HG03064 (cell line): ENCODE measurements around the gene ANXA10.
"Not testable (repeated sequence)": the region's sequence is repeated elsewhere in the genome, so short reads cannot be mapped to it uniquely, and the experiment has no call there.

Experiments
- ATAC-seq: cut with Tn5 transposase; IDR thresholded peaks from one replicate; pipeline ENCODE4 v1.9.1; 2021; ENCODE audit warnings: low read depth; ENCODE audit not compliant: unreplicated experiment

The ANXA10 gene

DNA sequence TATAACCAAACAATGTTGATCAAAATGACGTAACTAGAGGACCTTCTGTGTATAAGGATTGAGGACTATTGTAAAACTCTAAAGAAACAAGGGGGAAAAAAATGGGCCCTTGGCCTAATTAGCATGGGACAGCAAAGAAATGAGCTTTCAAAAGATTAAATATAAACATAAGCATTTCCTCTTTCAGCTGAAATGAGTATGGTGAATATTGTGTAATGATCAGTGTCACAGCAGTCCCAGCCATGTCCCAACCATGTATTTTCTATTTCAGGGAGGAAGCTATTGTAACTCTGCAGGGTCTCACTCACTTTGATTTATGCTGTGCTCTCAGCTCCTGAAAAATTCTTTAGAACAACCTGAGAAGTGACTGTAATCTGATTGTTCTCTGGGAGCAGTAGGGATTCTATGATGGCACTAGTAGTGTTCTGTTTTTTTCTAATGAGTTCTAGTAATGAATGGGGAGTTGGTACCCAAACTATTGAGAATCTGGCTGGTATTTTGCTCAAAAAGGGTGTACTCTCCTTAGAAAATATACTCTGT lies 25.8 kb downstream of the ANXA10 start:
- no peak for ATAC-seq

DNA sequence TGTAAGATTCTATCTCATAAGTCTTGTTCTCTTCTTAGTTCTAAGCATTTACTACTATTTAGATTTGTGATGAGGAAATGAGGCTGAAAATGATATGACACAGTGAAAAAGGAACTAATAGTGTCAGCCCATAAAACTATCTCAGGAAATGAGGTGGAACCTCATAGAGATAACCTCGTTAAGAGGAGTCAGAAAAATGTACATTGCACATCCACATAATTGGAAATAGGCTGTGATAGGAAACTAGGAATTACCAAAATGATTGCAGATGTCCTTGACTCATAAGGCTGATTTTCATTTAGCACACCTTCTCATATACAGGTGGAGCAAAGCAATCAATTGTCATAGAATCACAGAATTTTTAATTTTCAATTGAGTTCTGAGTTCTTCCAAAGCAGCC lies 26.8 kb downstream of the ANXA10 start:
- no peak for ATAC-seq

DNA sequence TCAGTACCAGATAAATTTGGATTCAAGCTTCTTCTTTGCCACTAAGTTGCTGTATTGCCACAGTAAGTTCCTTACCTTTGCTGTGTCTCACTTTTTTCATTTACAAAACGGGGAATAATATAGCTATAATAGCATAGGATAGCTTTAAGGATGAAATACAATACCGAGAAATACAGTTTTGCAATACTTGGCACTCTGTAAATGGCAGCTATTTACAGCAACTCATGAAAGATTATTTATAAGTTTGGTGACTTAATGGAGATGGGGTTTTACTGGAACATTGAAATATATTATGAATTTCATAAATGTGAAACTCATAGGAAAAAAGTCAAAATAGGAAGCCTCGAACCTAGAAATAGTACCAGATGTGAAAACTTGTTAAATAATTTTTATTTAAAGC lies 27.6 kb downstream of the ANXA10 start:
- no peak for ATAC-seq

DNA sequence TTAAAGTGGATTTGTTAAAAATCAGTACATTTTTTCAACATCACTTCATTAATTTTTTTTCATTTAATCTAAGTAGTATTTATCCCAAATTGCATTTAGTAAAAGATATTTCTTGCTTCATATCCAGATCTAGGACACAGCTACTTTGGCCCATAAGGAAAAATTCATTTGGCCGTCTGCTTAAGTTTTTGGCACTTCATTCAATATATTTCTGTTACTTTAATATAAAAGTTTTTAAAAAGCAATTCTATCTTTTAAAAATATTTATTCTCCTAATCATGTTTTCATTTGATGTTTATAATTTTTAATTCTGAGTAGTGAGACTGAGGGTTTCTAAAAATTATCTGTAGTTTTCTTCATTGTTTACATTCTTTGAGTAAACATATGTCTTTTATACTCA lies 28.5 kb downstream of the ANXA10 start:
- no peak for ATAC-seq

DNA sequence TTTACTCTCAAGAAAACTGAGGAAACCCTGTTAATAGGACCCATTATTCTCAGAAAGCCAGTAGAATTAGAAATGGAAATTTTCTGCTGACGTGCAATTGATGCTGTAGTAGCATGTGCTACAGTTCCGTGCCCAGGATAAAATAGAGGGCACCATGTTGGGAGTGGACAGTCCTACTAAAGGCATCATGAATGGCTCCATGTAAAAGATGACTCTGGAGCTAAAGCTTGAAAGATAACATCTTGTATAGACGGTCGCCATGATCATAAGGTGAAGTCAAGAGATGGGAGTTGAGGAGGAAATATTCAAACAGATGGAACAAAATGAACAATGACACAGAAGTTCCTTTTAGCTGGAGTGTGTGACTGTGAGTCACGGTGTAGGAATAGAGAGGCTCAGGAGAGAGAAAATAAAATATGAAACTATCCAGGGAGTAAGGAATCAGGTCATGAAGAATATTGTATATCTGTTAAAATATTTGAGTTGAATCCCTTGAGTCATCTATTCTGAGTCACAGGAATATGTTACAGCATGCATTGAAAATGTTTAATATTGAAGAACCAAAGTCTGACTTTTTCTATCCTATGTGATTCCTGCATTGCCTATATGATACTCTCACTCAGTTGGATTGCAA lies 31.8 kb downstream of the ANXA10 start:
- ATAC-seq = no peak

DNA sequence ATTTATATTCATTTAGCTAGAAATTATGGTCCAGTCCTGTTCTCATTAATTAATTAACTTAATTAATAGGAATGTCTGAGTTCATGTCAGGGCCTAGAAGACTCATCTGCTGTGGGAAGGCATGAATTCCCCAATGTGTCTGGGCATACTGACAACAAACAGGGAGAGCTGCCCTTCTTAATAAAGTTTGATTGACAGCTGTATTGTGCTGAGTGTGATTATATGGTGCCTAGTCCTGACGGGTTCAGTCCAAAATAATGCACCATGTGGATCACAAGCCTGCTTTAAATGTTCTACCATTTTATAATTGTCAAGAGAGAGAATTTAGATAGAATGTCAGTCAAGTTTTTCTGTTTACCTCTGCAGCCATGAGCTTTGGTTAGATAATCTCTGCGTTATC lies 34.6 kb downstream of the ANXA10 start:
- ATAC-seq = no peak

DNA sequence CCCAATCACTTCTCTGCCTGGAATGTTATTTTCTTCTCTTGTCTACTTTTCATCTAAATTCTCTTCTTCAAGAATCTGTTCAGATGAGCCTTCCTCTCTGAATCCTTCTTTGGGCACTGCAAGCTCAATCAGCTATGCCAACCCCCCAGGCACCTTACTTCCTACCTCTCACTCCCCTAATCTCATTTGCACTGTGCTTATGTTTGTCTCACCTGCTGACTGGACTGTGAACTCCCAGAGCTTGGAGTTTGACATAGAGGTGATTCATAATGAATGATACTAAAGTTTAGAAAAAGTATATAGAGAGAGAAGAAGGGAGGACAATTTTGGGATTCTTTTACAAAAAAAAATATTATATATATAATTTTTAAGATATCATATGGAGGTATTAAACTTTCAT lies 36.3 kb downstream of the ANXA10 start:
- ATAC-seq = no peak

DNA sequence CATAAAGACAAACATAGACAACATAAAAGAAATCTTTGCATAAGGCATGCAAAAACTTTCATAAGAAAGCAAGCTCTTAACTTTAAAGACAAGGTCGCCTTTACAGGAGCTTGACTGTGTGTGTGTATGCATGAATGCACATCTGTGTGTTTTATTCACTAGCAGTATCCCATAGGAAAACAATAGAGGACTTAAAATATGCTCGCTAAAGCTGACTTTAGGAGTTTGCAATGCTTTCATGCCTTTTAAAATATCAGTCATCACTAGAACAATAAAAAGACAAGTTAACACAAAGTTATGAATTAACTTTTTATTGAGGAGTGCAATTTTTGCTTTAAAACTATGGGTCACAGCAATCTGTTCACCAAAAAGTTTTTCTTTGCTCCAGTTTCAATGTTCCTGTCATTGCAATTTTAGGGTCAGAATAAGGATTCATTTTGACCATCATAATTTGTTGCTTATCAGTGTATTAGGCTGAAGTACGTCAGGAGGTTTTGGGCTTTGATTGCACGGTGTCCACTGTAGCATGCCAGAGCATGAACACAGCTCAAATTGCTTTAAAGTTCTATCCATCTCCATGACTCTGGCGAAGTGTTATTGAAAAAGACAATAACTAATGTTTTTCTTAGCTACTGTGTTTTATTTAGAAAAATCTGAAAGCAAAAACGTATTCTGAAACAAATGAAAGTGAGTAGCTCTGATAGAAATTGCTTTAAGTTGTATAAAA lies 36.9 kb downstream of the ANXA10 start:
- no peak for ATAC-seq

DNA sequence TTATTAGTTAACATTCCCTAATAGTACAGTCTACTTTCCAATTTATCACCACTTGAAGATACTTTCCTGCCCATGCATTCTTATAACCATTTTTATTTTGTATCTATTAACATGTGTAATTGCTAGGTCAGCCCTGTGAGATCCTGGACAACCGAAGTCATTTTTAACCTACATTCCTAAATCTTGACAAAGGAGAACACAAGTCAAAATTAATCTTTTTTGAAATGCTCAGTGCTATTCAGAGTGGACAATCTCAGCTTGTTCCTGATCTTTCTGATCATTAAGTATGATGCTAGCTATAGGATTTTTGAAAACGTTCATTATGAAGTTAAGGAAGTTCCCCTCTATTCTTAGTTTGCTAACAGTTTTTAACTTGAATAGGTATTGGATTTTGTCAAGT lies 37.5 kb downstream of the ANXA10 start:
- no peak for ATAC-seq

DNA sequence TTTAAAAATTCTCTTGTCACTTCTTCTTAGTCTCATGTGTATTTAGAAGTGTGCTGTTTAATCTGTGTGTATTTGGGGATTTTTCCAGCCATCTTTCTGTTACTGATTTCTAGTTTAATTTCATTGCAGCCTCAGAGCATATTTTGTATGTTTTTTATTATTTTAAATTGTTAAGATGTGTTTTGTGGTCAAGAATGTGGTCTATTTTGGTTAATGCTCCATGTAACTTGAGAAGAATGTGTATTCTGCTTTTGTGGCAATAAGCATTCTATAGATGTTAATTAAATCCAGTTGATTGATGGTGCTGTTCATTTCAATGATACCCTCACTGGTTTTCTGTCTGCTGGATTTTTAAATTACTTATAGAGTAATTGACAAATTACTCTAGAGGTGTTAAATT lies 38.9 kb downstream of the ANXA10 start:
- no peak for ATAC-seq

DNA sequence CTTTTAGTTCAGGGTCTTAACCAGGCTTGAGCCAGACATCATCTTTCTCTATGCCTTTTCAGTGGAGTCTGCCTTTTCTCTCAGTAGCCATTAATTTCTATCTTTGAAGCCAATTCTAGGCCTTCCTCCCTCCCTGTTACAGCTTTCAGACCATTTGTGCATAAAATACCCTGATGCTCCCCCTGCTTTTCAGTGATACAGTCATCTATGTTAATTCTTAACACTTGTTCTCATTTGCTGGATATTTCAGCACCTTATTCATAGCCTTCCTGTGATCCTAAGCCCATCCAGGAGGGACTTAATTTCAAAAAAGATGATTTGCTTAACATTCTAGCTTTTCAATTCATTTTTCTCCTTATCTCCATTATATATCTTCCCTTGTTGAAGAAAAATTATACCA lies 42.3 kb downstream of the ANXA10 start:
- ATAC-seq = no peak

DNA sequence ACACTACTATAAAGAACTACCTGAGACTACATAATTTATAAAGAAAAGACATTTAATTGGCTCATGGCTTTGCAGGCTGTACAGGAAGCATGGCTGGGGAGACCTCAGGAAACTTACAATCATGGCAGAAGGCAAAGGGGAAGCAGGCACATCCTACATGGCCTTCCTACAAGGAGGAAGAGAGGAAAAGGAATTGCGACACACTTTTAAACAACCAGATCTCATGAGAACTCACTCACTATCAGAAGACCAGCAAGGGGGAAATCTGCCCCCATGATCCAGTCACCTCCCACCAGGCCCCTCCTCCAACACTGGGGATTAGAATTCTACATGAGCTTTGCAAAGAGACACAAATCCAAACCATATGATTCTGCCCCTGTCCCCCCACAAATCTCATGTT lies 43.5 kb downstream of the ANXA10 start:
- ATAC-seq = not testable (repeated sequence)

DNA sequence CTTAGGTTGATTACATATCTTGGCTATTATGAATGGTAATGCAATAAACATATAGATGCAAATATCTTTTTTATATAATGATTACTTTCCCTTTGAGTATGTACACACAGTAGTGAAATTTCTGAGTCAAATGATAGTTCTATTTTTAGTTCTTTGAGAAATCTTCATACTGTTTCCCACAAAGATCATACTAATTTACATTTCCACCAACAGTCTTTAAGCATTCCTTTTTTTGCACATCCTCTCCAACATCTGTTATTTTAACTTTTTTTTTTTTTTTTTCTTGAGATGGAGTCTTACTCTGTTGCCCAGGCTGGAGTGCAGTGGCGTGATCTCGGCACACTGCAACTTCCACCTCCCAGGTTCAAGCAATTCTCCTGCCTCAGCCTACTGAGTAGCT lies 45.4 kb downstream of the ANXA10 start:
- not testable (repeated sequence) for ATAC-seq

DNA sequence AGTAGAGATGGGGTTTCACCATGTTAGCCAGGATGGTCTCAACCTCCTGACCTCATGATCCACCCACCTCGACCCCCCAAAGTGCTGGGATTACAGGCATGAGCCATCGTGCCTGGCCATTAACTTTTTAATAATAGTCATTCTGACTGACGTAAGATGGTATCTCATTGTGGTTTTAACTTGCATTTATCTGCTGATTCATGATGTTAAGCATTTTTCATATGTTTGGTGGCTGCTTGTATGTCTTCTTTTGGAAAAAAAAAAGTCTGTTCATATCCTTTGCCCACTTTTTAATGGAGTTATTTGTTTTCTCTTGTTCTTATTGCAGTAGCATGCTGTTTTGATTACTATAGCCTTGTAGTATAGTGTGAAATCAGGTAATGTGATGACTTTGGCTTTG lies 45.8 kb downstream of the ANXA10 start:
- ATAC-seq = no peak

DNA sequence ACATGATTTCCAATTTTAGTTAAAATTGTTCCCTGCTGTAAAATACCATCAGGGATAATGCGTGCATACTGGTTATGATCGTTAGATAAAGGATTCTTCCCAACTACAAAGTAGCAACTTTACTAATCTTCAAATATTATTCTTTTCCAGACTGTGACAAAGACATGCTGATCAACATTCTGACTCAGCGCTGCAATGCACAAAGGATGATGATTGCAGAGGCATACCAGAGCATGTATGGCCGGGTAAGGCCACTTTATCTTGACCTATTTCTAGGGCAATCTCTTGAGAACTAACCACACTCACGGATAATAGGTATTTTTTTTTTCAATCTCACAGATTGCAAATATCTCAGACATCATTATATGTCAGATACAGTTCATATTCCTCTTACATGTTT lies 47.0 kb downstream of the ANXA10 start:
- no peak for ATAC-seq

DNA sequence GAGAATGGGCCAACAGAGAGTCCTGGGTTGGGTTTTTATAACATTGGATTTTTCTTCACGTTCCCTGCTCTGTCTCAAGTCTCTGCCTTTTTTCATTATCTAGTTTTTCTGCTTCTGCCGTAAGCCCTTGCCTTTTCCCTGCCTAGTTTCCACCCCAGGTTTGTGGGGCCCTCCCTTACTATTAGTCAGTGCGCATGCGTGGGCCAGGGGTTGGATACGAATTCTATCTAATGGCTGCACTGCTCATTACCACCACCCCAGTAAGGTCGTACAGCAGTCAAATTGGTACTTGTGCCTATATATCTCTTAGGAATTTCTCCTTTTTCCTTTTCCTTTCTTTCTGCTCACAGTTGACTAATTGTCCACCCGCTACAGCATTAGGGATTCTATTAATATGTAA lies 49.4 kb downstream of the ANXA10 start:
- no peak for ATAC-seq

DNA sequence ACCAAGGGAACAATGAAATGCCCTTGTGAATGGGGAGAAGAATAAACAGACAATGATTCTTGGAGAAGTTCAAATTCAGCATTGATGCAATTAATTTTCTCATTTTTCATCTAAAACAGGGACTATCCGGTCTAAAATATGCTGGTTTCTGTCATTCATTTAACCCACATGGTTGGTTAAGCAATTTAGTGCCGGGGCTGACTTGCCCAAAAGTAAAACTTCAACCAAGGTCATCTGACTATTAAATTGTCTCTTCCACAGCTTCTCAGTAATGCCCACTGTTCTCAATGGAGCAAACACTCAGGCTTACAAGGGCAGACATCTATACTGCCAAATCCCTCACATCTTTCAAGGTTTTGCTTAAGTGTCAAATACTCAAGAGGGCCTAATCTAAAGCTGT lies 51.3 kb downstream of the ANXA10 start:
- ATAC-seq = no peak

DNA sequence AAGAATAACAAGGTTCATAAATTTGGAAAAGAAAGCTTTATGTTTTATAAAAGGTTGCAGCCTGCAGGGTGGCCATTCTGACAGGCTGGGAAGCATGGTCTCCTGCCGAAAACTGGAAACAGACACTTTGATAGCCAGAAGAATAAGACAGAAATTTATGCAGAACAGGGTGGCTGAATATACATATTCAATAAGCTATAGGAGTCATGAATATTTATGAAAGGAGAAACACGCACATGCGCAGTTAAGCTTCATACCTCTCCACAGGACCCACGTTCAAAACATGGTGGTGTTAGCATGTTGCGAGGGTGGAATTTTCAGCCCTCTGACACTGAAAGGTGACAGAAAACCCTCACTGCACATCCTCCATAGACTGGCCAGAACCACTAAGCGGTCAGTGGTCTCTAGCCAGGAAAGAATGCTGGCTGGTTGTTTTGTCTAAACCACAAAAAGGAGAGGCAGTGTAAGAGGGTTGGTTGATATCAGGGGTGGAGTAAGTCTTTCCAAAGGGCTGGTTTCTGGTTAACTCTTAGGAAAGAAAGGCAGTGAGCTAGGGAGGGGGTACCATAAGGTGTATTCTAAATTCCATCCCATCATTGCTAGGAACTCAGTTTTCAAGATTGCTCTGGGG lies 58.2 kb downstream of the ANXA10 start:
- ATAC-seq = no peak

DNA sequence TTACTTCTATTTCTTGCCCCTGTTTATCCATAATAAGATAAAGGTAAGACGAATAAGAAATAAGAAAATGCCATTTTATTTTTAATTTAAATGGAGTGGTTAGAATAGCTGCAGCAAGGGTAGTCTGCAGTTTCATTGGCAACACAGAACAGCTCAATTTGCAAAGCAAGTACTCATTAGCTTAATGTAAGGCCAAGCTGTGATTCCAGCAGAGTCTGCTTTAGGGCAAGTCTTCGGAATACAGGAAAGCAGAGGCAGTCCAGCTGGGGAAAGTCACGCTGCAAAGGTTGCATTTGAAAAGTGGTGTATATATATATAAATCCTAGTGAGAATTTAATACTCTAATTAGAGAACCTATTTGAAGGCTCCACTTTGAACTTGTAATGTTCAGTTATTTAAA lies 59.0 kb downstream of the ANXA10 start:
- ATAC-seq = no peak

DNA sequence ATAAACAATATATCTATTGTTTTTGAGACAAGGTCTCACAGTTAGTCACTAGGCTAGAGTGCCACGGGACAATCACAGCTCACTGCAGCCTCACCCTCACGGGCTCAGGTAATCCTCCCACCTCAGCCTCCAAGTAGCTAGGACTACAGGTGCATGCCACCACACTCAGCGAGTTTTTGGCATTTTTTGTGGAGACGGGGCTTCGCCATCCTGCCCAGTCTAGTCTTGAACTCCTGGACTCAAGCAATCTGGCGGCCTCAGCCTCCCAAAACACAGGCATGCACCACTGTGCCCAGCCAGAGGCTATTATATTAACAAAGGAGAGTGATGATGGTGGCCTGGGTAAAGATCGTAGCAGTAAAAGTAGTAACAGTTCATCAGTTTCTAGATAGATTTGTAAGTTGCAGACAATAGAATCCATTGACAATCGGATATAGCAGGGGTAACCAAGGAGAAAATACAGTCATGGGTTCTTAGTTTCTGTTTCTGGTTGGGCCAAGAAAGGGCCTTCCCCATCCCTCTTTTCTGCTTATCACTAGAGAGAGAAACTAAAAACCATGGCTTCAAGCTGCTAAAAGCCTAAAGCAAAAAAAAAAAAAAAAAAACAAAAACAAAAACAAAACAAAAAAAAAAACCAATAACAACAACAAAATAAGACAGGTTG lies 60.6 kb downstream of the ANXA10 start:
- ATAC-seq = no peak
